Upper lobe of left lung (tissue), 4 donors: ENCODE results near the gene SLC2A10.

ENCODE experiments used
- CTCF ChIP-seq, 6 experiments: fragments of 450-650 bp in 4 of 6; fragments of 200-600 bp in 2 of 6; sonication (generic) in 2 of 6; IDR thresholded peaks; one replicate each; pipeline ENCODE4 v1.5.1; 2016 to 2019; ENCODE audit warnings: antibody characterized with exemption in 6 of 6
- EP300 ChIP-seq, 4 donors: sonication (generic); formaldehyde crosslinking; IDR thresholded peaks; one replicate each; pipeline ENCODE4 v1.5.1; 2017; ENCODE audit warnings: antibody characterized with exemption in 4 of 4, control low read depth in 2 of 4
- POLR2A ChIP-seq, 4 donors: fragments of 450-650 bp; IDR thresholded peaks; one replicate each; pipeline ENCODE4 v1.5.1; 2016 to 2017; ENCODE audit warnings: antibody characterized with exemption in 4 of 4, mild to moderate bottlenecking in 2 of 4
- POLR2AphosphoS5 ChIP-seq, 2 donors: sonication (generic); formaldehyde crosslinking; IDR thresholded peaks; one replicate each; pipeline ENCODE4 v1.5.1; 2017; ENCODE audit warnings: antibody characterized with exemption in 2 of 2

GRCh38 chr20:46701986-46702385, 7.5 kb upstream of the SLC2A10 start:
- TF ChIP-seq POLR2AphosphoS5 (IDR thresholded peaks at IDR 0.05) (no peak), CTCF (IDR thresholded peaks at IDR 0.05) (no peak), POLR2A (IDR thresholded peaks at IDR 0.05) (no peak), EP300 (IDR thresholded peaks at IDR 0.05) (no peak)
